RWPE2 (cell line): ENCODE measurements around the gene AP3M1.

Experiments used
- ATAC-seq: fragments of 200-7000 bp; cut with Tn5 transposase; 3 replicates; pipeline ENCODE4 v1.9.1; 2021; ENCODE audit warnings: low read depth
- DNase-seq: peaks from one replicate; pipeline ENCODE4 v3.0.0-alpha.2; 2020; ENCODE audit warnings: low spot score
- H3K27ac ChIP-seq: fragments of 450-650 bp; 2 replicates; pipeline ENCODE4 v1.5.1; 2017; ENCODE audit warnings: mild to moderate bottlenecking; ENCODE audit not compliant: poor library complexity, severe bottlenecking
- H3K27me3 ChIP-seq: fragments of 250-450 bp; sonication (Bioruptor Pico); 2 replicates; pipeline ENCODE4 v1.5.1; 2021; ENCODE audit warnings: mild to moderate bottlenecking, moderate library complexity; ENCODE audit not compliant: insufficient read depth, poor library complexity, severe bottlenecking
- H3K36me3 ChIP-seq: fragments of 250-450 bp; sonication (Bioruptor Pico); 2 replicates; pipeline ENCODE4 v1.5.1; 2020; ENCODE audit warnings: low read depth, mild to moderate bottlenecking, moderate library complexity
- H3K4me1 ChIP-seq: fragments of 250-450 bp; sonication (Bioruptor Pico); 2 replicates; pipeline ENCODE4 v1.5.1; 2021; ENCODE audit warnings: mild to moderate bottlenecking, moderate library complexity; ENCODE audit not compliant: insufficient read depth, poor library complexity, severe bottlenecking
- H3K4me3 ChIP-seq: fragments of 250-450 bp; sonication (Bioruptor Pico); 2 replicates; pipeline ENCODE4 v1.5.1; 2021; ENCODE audit warnings: mild to moderate bottlenecking, moderate library complexity; ENCODE audit not compliant: severe bottlenecking
- H3K9me3 ChIP-seq: fragments of 250-450 bp; sonication (Bioruptor Pico); 2 replicates; pipeline ENCODE4 v1.5.1; 2021; ENCODE audit warnings: mild to moderate bottlenecking, moderate library complexity; ENCODE audit not compliant: severe bottlenecking
- TF ChIP-seq, protein P1 (sequence below): fragments of 450-650 bp; IDR thresholded peaks from one replicate; pipeline ENCODE4 v1.5.1; 2017; ENCODE audit warnings: mild to moderate bottlenecking, moderate library complexity; ENCODE audit not compliant: poor library complexity, severe bottlenecking

Gene AP3M1

DNA sequence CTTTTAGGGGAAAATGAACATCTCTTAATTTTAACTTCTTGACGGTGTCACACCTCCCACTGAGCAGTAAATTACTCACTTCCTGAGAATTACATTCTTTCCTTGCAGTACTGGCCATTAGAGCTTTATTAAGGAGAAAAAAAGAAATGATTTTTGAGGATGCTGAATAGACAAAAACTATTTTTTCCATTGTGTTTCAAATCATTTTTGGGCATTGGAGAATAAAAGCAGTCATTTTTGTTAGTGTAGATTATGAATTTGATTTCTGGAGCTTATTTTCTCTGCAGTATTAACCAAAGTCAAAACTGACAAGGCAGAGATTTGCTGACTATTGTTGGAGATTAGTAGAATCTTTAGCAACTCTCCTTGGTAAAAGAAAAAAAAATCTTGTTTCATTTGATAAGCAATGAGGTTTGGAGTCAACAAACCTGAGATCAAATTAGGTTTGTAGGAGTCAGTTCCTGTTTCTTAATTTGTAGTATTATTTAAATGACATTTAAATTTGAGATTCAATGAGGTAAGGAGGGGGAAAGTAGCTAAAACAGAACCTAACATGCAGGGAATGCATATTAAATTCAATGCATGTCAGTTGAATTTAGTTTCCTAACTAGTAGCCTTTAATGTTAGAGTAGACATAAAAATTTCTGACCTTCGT lies 70.6 kb downstream of the AP3M1 start:
- Histone ChIP-seq H3K4me3 (no peak overlapping the region), H3K4me1 (peaks cover 35% of the 10 kb centered on the region), H3K9me3 (no peaks in the 10 kb centered on the region), H3K36me3 (peaks cover 58% of the 10 kb centered on the region), H3K27me3 (no peaks in the 10 kb centered on the region), H3K27ac (peak overlapping the region; percentile 74)
- ATAC-seq (peak; percentile 82), DNase-seq (no peak)
- TF ChIP-seq, protein P1, sequence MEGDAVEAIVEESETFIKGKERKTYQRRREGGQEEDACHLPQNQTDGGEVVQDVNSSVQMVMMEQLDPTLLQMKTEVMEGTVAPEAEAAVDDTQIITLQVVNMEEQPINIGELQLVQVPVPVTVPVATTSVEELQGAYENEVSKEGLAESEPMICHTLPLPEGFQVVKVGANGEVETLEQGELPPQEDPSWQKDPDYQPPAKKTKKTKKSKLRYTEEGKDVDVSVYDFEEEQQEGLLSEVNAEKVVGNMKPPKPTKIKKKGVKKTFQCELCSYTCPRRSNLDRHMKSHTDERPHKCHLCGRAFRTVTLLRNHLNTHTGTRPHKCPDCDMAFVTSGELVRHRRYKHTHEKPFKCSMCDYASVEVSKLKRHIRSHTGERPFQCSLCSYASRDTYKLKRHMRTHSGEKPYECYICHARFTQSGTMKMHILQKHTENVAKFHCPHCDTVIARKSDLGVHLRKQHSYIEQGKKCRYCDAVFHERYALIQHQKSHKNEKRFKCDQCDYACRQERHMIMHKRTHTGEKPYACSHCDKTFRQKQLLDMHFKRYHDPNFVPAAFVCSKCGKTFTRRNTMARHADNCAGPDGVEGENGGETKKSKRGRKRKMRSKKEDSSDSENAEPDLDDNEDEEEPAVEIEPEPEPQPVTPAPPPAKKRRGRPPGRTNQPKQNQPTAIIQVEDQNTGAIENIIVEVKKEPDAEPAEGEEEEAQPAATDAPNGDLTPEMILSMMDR, result no peak

DNA sequence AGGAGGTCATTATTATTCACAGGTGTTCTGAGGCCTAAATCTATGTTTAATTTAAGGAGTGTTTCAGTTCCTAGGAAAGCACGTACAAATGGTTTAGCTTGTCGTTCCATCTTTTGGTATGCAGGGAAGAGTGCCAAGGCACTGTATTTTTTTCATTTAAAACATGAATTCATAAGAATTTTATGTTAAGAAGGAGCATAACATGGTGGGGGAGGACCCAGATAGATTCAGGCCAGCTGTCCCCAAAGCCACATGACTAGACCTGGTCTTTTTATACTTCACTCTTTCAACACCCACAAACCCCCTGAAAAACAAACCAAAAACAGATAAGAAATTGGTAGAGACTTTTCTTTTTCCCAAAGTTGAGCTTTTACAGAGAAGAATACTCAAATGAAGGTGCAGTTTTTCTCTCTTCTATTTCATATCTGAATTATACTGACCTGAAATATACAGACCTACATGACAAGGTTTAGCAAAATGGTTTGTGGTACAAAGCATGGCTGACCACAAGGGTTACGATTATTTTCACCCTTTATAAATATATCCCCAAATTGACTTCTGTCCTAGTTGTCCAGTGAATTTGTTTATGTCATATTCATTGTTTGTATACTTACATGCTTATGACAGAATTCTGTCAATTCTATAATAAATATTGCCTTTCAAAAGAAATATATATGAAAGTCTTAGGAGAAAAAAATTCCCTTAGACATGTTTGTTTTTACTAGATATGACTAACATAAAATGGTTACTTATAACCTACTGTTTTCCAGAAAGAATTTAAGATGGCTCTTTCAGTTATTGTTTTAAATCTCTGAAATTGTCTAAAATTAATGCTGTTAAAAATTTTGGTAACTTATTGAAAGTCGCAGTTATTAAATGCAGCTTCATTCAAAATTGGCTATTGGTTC lies 71.3 kb downstream of the AP3M1 start:
- Histone ChIP-seq H3K27ac (peak overlapping the region; percentile 74), H3K4me1 (peaks cover 35% of the 10 kb centered on the region), H3K4me3 (no peak overlapping the region), H3K9me3 (no peaks in the 10 kb centered on the region), H3K36me3 (peaks cover 58% of the 10 kb centered on the region), H3K27me3 (no peaks in the 10 kb centered on the region)
- ATAC-seq (peak; percentile 45), DNase-seq (no peak)
- TF ChIP-seq, protein P1, result no peak

DNA sequence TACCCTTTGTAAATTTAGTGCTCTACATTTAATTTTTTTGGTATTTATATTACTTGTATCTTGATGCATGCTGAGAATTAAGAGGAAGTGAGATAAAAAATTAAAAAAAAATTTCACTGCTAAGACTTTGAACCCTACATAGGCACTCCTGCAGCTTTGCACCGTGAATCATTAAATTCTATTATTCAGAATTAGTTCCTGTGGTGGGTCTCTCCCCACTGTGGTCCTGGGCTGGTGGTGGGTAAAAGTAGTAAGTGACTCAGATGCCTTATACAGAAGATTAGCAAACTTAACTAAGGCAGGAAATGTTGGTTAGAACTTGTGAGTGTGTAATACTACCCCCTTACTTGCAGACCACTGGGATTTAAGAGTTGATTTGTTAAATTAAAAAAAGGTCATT lies 72.6 kb downstream of the AP3M1 start:
- H3K4me1 ChIP-seq, result peaks cover 35% of the 10 kb centered on the region
- peaks cover 58% of the 10 kb centered on the region for H3K36me3 ChIP-seq
- H3K27ac ChIP-seq, result peak overlapping the region; percentile 74
- no peak for DNase-seq
- ATAC-seq, result peak; percentile 46; the same call in 2 of the 3 replicates
- no peak overlapping the region for H3K4me3 ChIP-seq
- TF ChIP-seq, protein P1, result no peak
- H3K9me3 ChIP-seq, result no peaks in the 10 kb centered on the region
- H3K27me3 ChIP-seq, result no peaks in the 10 kb centered on the region

DNA sequence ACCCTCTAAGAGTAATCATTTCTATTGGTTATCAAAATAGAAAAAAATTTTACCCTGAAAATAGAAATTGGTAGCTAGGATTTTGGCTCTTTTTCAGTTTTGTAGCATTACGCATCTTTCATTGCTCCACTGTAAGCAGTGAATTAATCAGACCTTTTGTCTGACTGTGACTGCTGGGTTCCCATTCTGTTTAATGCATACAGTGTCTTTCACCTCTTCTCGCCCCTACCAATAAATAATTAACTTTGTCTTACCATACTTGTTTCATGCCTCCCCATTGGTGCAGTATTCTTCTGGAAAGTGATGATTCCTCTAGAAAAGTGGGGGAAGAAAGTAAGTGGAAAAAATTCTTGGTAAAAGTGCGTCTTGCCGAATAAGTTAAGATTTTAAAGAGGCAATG lies 73.2 kb downstream of the AP3M1 start:
- Histone ChIP-seq H3K4me3 (no peak overlapping the region), H3K9me3 (no peaks in the 10 kb centered on the region), H3K4me1 (peaks cover 35% of the 10 kb centered on the region), H3K36me3 (peaks cover 56% of the 10 kb centered on the region), H3K27ac (peak overlapping the region; percentile 74), H3K27me3 (no peaks in the 10 kb centered on the region)
- DNase-seq (no peak), ATAC-seq (no peak)
- TF ChIP-seq, protein P1, result no peak
